HG02970 (cell line): ENCODE data around the gene MT4.
A peak's percentile ranks its signal among the peaks of the same experiment; 100 is the strongest.

Experiments
- ATAC-seq: cut with Tn5 transposase; IDR thresholded peaks from one replicate; pipeline ENCODE4 v1.9.1; 2021; ENCODE audit warnings: mild to moderate bottlenecking, moderate library complexity, moderate number of reproducible peaks; ENCODE audit not compliant: unreplicated experiment, low FRiP score

Gene MT4

DNA sequence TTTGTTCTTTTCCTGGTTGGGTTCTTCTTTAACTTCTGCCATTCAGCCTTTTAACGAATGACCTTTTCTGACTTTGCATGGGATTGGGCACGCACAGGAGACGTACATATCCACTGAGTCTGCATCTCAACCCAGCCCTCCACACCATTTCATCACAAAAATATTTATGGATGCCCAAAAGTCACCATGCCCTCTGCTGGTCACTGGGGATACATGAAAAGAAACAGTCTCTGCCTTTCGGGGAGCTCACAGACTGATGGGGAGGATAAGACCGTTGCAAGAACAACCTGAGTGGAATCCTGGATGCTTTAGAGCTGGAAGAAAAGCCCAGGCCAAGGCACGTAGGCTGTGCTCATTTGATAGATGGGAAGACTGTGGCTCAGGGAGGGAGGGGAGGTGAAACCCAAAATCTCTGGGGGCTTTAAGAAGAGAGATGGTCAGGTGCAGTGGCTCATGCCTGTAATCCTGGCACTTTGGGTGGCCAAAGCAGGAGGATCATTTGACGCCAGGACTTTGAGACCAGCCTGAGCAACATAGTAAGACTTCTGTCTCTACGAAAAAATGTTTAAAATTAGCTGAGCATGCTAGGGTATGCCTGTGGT, 35.6 kb downstream of the MT4 start:
- no peak for ATAC-seq

DNA sequence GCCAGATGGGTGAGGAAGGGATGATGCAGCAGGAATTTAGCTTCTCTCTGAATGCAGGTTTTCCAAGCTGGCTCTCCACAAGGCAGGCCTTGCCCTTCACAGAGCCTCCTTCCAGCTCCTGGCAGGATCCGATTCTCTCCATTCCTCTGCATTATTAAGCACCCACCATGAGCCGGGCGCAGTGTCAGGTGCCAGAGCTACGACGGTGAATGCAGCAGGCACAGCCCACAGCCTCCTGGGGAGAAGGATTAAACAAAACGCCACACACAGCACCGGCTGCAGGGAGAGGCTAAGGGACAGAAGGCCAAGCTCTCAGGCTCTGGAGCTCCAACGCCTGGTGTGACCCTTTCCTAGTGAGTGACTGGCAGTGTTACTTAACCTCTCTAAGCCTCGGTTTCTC, 36.5 kb downstream of the MT4 start:
- no peak for ATAC-seq

DNA sequence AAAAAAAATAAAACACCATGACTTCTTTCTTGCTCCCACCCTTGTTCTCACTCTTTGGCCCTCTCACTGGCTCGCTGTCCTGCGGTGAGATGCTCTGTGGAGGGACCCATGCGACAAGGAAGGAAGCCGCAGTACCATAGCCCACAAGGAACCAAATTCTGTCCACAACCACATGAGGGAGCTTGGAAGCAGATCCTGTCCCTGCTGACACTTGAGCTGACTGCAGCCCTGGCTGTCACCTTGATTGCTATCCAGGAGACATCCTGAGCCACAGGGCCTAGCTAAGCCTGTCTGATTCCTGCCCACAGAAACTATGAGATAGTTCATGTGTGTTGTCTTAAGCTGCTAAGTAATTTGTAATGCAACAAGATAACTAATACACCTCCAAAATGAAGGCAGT, 38.7 kb downstream of the MT4 start:
- ATAC-seq, result no peak

DNA sequence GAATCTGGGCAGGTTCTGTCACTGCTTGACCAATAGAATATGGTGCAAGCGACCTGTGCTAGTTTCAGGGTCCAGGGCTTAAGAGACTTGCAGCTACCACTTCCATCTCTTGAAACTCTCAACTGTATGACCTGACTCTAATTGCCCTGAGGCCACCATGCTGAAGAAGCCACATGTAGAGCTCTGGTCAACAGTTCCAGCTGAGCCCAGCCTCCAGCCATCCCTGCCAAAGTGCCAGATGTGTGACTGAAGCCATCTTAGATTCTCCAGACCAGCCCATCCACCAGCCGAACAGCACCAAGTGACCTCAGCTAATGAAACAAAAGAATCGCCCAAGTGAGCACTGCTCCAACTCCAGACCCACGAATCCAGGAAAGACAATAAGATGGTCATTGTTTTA, 40.1 kb downstream of the MT4 start:
- no peak for ATAC-seq

DNA sequence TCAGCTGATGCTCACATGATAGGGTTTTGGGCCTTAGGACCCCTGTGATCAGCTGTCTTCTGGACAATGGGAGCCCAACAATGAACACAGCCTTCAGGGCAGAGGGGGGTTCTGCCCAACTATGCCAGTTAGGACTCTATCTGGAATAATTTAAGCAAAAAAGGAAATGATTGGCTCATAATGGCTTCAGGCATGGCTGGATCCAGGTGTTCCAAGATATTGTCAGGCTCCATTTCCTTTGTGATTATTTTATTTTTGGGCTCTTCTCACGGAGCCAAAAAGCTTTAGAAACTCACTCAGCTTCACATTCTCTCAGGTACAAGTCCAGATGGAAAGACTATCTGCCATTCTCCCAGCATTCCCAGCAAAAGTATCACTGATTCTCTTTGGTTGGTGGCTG, 40.6 kb downstream of the MT4 start:
- ATAC-seq, result no peak

DNA sequence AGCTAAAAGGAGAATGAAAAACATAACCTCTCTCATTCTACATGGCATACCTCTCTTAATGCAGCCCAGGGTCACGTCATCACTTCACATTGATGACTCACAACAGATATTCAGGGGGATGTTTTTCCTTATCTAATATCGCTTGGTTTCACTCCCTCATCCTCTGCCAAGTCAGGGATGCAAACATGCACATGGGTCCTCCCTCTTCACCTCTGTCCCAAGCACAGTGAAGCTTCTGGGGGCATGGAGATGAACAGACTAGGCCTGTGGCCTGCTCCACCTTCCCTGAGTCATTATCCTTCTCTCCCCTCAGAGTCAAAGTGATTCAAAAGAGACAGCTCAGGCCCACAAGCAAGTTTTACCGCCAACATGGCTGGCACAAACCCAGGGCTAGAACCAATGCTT, 41.2 kb downstream of the MT4 start:
- no peak for ATAC-seq

DNA sequence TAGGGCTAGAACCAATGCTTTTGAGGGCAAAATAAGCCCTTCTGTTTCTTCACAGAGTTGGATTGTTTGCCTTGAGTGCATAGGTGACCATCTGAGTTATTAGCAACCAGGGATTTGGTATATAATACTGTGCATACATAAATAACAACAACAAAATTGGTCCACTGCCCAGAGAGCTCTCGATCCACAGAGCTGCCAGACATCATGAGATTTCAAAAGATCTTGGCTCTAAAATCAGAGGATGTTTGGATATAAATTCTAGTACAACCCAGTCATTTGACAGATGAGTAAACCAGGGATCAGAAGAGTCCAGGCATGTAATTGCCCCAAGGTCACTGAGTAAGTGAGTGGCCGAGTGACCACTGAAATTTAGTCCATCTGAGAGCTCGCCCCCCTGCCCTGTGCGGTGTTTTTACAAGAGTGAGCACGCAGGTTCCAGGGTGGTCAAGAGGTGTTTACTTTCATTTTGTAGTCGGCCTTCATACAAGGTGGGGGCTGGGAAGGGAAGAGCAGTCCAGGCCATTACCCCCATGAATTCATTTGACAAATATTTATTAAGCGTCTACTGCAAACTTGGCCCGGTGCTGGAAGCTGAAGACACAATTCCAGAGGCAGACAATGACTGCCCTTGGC, 41.7 kb downstream of the MT4 start:
- no peak for ATAC-seq

DNA sequence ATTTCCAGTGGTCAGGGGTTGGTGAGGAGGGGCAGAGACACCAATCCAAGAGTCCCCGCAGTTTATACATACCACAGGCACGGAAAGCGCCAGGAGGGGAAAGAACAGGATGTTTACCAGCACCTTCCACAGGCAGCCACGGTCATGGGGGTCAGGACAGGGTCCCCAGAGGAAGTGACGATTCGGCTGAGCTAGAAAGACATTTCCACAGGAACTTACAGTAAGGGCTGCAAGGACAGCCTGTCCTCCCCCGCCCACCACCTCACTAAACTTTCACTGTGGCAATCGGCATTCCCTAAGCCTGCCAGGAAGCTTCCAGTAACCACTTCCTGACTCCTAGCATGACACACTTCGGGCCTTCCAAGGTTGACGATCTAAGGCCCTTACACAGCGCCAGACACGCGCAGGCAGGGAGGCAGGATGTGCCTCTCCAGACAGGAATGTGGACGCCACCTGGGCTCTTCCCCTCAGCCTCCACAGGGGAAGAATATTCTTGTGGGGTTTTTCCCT, 42.3 kb downstream of the MT4 start:
- ATAC-seq, result no peak

DNA sequence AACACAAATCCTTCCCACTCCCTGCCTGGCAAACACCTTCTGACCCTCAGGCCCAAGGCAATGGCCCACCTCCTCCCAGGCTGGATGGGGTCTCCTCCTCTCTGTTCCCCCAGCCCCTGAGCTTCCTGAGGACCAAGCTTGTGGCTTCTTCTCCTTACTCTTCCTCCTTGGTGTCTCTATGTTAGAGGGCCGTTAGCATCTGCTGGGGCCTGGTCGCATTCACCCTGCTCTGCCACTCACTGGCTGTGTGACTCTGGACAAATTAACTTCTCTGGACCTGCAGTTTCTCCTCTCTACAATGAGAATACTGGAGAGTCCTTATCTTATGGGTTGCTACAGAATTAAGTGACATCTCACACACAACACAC, 42.8 kb downstream of the MT4 start:
- no peak for ATAC-seq

DNA sequence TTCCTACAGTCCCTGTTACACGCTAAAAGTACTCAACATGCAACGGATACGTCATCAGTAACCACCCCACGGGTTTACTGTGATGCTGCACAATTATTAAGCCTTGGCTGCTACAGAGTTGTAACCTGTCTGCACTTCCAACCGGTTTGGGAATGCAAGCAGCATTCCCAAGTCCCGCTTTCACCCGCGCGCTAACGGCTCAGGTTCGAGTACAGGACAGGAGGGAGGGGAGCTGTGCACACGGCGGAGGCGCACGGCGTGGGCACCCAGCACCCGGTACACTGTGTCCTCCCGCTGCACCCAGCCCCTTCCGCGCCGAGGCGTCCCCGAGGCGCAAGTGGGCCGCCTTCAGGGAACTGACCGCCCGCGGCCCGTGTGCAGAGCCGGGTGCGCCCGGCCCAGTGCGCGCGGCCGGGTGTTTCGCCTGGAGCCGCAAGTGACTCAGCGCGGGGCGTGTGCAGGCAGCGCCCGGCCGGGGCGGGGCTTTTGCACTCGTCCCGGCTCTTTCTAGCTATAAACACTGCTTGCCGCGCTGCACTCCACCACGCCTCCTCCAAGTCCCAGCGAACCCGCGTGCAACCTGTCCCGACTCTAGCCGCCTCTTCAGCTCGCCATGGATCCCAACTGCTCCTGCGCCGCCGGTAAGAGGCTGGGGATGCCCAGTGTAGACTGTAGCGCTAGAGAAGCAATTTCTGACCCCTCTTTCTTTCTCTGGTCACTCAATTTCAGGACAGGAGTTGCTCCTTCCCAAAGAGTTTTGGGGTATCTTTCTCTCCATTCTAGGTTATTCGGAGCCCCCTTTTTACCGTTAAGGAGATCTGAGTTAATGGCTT, 43.4 kb downstream of the MT4 start, which contains the start of gene MT2A:
Gene MT2A (plus strand): TSS at position 542 of the 833 bp plus-strand sequence. CDS start 72 bp downstream, at position 614.
- ATAC-seq, result peak; percentile 68

DNA sequence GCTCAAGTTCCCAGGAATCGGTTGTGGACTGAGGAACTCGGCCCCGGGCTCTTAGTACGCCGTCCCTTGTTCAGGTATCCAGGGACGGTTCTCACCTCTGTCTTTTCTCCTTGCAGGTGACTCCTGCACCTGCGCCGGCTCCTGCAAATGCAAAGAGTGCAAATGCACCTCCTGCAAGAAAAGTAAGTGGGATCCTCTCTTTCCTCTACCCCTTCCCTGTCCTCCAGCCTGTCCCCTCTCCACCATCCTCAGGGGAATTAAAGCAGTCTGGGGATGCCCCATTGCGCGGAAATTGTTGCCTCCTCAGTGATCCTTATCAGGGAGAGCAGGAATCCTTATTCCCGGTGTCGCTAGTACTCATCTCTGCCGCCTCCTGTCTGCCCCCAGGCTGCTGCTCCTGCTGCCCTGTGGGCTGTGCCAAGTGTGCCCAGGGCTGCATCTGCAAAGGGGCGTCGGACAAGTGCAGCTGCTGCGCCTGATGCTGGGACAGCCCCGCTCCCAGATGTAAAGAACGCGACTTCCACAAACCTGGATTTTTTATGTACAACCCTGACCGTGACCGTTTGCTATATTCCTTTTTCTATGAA, 44.1 kb downstream of the MT4 start:
- ATAC-seq, result no peak

DNA sequence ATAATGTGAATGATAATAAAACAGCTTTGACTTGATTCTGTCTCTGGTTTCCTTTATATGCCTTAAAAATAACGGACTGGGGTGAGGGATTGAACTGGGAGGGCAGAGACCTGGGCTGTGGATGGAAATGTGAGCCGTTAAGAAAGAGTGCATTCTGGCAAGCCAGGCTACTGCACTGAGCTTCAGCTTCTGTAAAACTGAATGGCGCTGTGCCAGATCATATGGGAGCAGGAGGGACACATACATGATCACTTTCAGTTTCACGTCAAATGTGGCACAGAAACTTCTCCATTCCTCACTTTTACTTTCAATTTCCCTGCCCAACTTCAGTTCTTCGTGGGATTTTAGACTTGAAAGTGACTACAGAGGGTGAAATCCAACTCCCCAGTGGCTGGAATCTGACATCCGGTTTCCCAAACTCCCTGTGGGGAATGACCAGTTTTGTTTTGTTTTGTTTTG, 44.6 kb downstream of the MT4 start:
- ATAC-seq, result no peak

DNA sequence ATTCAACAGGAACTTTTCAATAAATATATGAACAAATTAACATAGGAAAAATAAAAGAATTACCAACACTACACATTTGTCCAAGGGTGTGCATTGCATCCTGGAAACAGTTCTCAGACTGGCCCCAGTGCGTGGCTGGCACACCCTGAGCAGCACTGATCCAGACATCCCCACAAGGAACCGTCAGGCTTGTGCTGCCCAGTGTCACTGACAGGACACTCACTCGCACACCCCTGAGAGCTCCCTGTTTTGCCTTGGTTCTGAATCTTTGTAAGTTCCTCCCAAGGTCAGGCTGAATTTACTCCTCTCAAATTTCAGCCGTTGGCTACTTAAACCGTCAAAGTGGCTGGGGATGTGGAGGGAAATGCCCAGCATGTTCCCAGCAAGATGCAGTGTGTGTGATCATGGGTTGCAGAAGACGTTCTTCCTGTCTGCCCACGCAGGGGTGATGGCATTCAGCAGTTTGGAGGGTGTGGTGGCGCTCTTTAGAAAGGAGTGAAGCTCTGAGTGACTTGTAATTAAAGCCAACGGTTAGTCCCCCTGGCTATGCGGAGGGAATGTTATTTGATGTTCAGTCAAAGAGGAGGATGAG, 45.2 kb downstream of the MT4 start:
- no peak for ATAC-seq

DNA sequence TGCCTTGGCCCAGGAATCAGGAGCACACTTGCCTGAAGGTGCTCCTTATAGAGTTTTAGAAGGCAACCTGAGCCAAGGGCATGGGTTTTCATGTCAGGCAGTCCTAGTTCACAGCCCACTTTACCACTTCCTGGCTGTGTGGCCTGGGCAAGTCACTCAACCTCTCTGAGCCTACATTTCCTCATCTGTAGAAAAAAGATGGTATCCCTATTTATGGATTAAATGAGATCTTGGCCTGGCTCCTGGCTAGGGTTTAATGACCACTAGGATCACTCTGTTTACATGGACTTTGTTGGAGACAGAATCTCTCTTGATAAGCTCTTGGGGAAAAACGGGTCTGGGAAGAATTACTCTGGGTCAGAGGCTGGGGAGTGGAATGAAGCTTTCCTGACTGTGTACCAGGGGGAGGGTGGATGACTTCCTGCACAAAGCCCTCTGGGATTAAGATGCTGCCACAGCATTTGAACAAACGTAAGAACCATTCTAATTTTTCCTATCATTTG, 45.8 kb downstream of the MT4 start:
- no peak for ATAC-seq

DNA sequence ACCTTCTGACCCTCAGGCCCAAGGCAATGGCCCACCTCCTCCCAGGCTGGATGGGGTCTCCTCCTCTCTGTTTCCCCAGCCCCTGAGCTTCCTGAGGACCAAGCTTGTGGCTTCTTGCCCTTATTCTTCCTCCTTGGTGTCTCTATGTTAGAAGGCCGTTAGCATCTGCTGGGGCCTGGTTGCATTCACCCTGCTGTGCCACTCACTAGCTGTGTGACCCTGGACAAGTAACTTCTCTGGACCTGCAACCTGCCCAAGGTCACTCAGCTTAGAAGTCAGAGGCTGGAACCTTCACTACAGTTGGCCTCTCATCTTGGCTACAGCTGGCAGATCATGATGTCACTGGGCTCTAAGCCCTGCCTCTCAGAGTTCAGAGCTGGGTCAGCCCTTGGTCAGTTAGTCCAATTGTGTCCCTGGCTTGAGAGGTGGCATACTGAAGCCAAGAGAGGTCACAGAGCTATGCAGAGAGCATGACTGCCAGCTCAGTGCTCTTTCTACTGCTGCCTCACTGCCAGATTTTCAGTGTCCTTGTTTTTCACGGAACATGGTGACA, 46.5 kb downstream of the MT4 start:
- ATAC-seq, result no peak

DNA sequence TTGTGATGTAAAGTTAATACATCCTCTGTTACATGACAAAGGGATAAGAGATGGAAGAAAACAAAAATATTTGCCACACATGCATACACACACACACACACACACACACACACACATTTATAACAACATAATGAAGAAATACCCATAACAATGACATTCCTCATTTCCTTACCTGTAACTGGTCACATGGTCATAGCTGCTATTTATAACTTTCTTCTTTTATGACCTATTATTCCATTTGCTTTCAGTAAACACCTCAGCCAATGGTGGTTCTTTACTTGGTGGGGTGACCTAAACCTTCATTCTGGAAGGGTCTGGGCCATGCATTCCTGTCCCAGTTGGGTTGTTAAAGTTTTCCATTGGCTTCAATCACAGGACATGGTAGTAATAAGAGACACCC, 48.8 kb downstream of the MT4 start:
- no peak for ATAC-seq

DNA sequence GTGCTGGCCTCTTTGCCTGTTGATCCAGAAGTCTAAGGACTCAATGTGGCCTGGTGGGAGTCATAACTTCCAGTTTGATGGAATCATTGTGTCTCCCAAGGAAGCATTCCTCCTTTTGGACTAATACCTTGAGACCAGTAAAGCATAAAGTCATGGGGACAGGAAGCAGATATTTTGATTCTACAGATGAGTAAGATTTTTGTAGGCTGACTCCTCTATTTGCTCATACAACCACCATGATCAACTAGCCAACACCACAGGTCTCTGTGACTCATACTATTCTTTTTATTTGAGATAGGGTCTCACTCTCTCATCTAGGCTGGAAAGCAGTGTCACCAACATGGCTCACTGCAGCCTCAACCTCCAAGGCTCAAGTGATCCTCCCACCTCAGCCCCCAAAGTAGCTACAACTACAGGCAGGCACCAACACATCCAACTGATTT, 49.7 kb downstream of the MT4 start:
- ATAC-seq, result no peak

DNA sequence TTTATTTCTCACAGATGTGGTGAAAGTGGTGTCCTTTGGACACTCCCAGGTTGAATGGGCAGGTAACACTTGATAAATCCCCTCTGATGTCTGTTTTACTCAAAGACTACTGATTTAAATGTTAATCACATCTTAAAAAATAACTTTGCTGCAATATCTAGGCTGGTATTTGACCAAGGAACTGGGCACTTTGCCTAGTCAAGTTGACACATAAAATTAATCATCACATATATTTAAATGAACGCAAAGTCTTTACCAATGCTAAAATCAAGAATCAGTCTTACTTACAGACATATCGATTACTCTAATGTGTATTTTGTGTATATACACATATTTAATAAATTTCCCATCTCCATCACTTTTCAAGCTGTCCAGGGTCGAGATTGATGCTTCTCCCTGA, 50.5 kb downstream of the MT4 start:
- no peak for ATAC-seq

DNA sequence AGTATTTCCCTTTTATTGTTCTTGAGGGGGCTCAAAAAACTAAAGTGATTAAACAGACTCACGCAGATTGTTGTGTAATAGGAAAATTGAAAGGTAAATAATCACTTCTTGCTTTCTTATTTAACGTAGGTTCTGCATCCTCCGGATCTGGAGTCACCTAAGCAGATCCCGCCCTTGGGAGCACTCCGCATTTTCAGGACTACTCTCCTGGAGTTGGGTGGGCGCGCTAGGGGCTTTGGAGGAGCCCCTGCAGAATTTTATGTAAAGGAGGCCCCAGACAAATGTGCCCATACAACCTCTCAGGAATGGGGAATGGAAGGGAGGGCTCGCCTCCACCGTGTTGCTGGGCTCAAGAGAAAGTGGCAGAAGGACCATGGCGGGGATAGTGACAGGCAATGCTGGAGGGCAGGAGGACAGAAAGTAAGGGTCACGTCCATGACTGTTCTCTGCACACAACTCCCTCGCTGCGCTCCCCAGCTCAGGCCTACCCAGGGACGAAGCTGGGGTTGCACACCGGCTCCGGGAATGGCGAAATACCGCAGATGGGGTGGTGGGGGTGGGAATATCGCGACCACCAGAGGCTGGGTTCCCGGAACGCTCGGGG, 51.8 kb downstream of the MT4 start:
- no peak for ATAC-seq
